Common myeloid progenitor, CD34-positive (primary cell): ENCODE measurements around the gene ENSA.
"Not testable (repeated sequence)": the region's sequence is repeated elsewhere in the genome, so short reads cannot be mapped to it uniquely, and the experiment has no call there.

Source experiments
- CTCF ChIA-PET: fragments of 350-600 bp; sonication (Branson Sonifier 250); formaldehyde crosslinking; loops from one replicate; lab custom pipeline; 2021; ENCODE audit warnings: antibody characterized with exemption; lab: Charles Lee
- POLR2A ChIA-PET: fragments of 350-600 bp; sonication (Branson Sonifier 250); formaldehyde crosslinking; loops from one replicate; lab custom pipeline; 2021; ENCODE audit warnings: antibody characterized with exemption; lab: Charles Lee
- DNase-seq, 3 donors: peaks; one replicate each; pipeline versions ENCODE4 v3.0.0 to v3.0.0-alpha.2; 2013
- H3K27ac ChIP-seq, 2 experiments: 1 replicate in 1 of 2; 2 replicates in 1 of 2; pipeline ENCODE4 v1.7.0; 2013; ENCODE audit warnings: inconsistent platforms in 2 of 2, low read length in 2 of 2, mild to moderate bottlenecking in 2 of 2, low read depth in 1 of 2, moderate library complexity in 1 of 2; ENCODE audit not compliant: severe bottlenecking in 2 of 2, insufficient read depth in 1 of 2, poor library complexity in 1 of 2
- H3K27me3 ChIP-seq, 5 experiments: replicated peaks in 2 of 5; 1 replicate in 3 of 5; 2 replicates in 2 of 5; pipeline versions ENCODE4 v1.6.1 to v1.7.0; 2013; ENCODE audit warnings: low read length in 4 of 5, mild to moderate bottlenecking in 2 of 5, moderate library complexity in 2 of 5, inconsistent platforms in 1 of 5; ENCODE audit not compliant: insufficient read depth in 5 of 5, control insufficient read depth in 4 of 5
- H3K36me3 ChIP-seq, 4 experiments: 1 replicate in 2 of 4; 2 replicates in 2 of 4; pipeline versions ENCODE4 v1.6.1 to v1.7.0; 2013; ENCODE audit warnings: low read length in 3 of 4, control low read depth in 1 of 4, mild to moderate bottlenecking in 1 of 4; ENCODE audit not compliant: control insufficient read depth in 4 of 4, insufficient read depth in 4 of 4
- H3K4me1 ChIP-seq, 4 experiments: 1 replicate in 3 of 4; 2 replicates in 1 of 4; pipeline versions ENCODE4 v1.6.1 to v1.7.1; 2013; ENCODE audit warnings: low read length in 3 of 4, mild to moderate bottlenecking in 3 of 4, control low read depth in 1 of 4, inconsistent platforms in 1 of 4, moderate library complexity in 1 of 4; ENCODE audit not compliant: control insufficient read depth in 4 of 4, insufficient read depth in 4 of 4; ENCODE audit errors: control extremely low read depth in 1 of 4
- H3K4me3 ChIP-seq, 7 experiments: 1 replicate in 4 of 7; 2 replicates in 3 of 7; pipeline versions ENCODE4 v1.5.1 to v1.7.0; 2013; ENCODE audit warnings: mild to moderate bottlenecking in 7 of 7, low read length in 6 of 7, moderate library complexity in 6 of 7, inconsistent platforms in 2 of 7, low read depth in 2 of 7, control low read depth in 1 of 7; ENCODE audit not compliant: insufficient read depth in 4 of 7, control insufficient read depth in 1 of 7; ENCODE audit errors: extremely low read depth in 1 of 7
- H3K9me3 ChIP-seq, 5 experiments: 1 replicate in 4 of 5; 2 replicates in 1 of 5; pipeline versions ENCODE4 v1.6.1 to v1.7.1; 2013; ENCODE audit warnings: low read length in 4 of 5, mild to moderate bottlenecking in 2 of 5, inconsistent platforms in 1 of 5, low read depth in 1 of 5, moderate library complexity in 1 of 5; ENCODE audit not compliant: control insufficient read depth in 4 of 5, insufficient read depth in 2 of 5; ENCODE audit errors: control extremely low read depth in 1 of 5
- WGBS: methylation state at CpG from one replicate; pipeline ENCODE4 v1.1.5; 2013; ENCODE audit not compliant: insufficient coverage; 5-methylcytosine and 5-hydroxymethylcytosine counted together

ENSA gene

GRCh38 chr1:150657064-150657463 lies 27.7 kb upstream of the ENSA start:
- DNase-seq, H3K4me1 ChIP-seq, H3K27ac ChIP-seq, POLR2A ChIA-PET, H3K27me3 ChIP-seq, H3K9me3 ChIP-seq, H3K4me3 ChIP-seq: not testable (repeated sequence)
- peaks cover 0 to 46% (median 13%) of the 10 kb centered on the region in 4 experiments for H3K36me3 ChIP-seq
- WGBS, result 100% methylated on average over 1 of the region's 4 CpGs
- CTCF ChIA-PET, result interaction anchor here (1.6 kb wide), 1 partner anchor 87 kb away, joined by 3 read pairs; no protein-coding TSS in a partner anchor

GRCh38 chr1:150654635-150655034 lies 25.2 kb upstream of the ENSA start:
- DNase-seq, POLR2A ChIA-PET: not testable (repeated sequence)

GRCh38 chr1:150650193-150650592 lies 20.8 kb upstream of the ENSA start:
- no peaks in the 10 kb centered on the region for H3K27me3 ChIP-seq
- ChIA-PET CTCF (interaction anchor here (2.1 kb wide), 1 partner anchor 9 kb away, joined by 4 read pairs; no protein-coding TSS in a partner anchor), POLR2A (no interaction called here)
- no peak overlapping the region for H3K4me3 ChIP-seq
- no peaks in the 10 kb centered on the region for H3K9me3 ChIP-seq
- 100% methylated on average over 1 of the region's 1 CpG for WGBS
- no peaks in the 10 kb centered on the region for H3K4me1 ChIP-seq
- no peak overlapping the region for H3K27ac ChIP-seq
- H3K36me3 ChIP-seq, result peaks cover 13 to 52% (median 35%) of the 10 kb centered on the region in 4 experiments
- no peak for DNase-seq

More at GRCh38 chr1:150654635-150655034, 25.2 kb upstream of the ENSA start:
- H3K4me1 ChIP-seq, CTCF ChIA-PET, H3K27me3 ChIP-seq, H3K4me3 ChIP-seq, H3K27ac ChIP-seq, H3K9me3 ChIP-seq: not testable (repeated sequence)
- peaks cover 2 to 33% (median 11%) of the 10 kb centered on the region in 4 experiments for H3K36me3 ChIP-seq
- WGBS, result 99% methylated on average over 9 of the region's 10 CpGs

- Histone ChIP-seq H3K9me3 (no peaks in the 10 kb centered on the region), H3K36me3 (peaks cover 13 to 52% (median 35%) of the 10 kb centered on the region in 4 experiments), H3K4me3 (no peak overlapping the region), H3K27me3 (no peaks in the 10 kb centered on the region), H3K4me1 (no peaks in the 10 kb centered on the region), H3K27ac (no peak overlapping the region)
- DNase-seq, result no peak
- no CpG with 5 or more reads among the region's 5 CpGs for WGBS
- ChIA-PET POLR2A (no interaction called here), CTCF (interaction anchor here (1.2 to 2.1 kb wide), 2 partner anchors 9 to 61 kb away, joined by 3 to 4 read pairs; no protein-coding TSS in a partner anchor)
These were observed 20.1 kb upstream of the ENSA start for GRCh38 chr1:150649441-150650075.

- no peak overlapping the region for H3K4me3 ChIP-seq
- no peaks in the 10 kb centered on the region for H3K9me3 ChIP-seq
- DNase-seq, result no peak
- ChIA-PET POLR2A (no interaction called here), CTCF (interaction anchor here (0.9 kb wide), 1 partner anchor 21 kb away, joined by 3 read pairs; no protein-coding TSS in a partner anchor)
- no peaks in the 10 kb centered on the region for H3K27me3 ChIP-seq
- H3K36me3 ChIP-seq, result peaks cover 7 to 17% (median 9%) of the 10 kb centered on the region in 4 experiments
- H3K27ac ChIP-seq, result no peak overlapping the region
- H3K4me1 ChIP-seq, result no peaks in the 10 kb centered on the region
- WGBS, result 91% methylated on average over 3 of the region's 4 CpGs
These were observed 12.9 kb upstream of the ENSA start for GRCh38 chr1:150642296-150642695.

- H3K9me3 ChIP-seq, H3K36me3 ChIP-seq, DNase-seq, H3K4me3 ChIP-seq, H3K4me1 ChIP-seq, H3K27me3 ChIP-seq, H3K27ac ChIP-seq: not testable (repeated sequence)
- CTCF ChIA-PET, result interaction anchor here (0.9 kb wide), 1 partner anchor 20 kb away, joined by 3 read pairs; no protein-coding TSS in a partner anchor
- 100% methylated on average over 1 of the region's 9 CpGs for WGBS
- POLR2A ChIA-PET, result interaction anchor here (1.0 kb wide), 1 partner anchor 12 kb away, joined by 3 read pairs; the partner anchor contains the start of gene ENSA
These were observed 11.9 kb upstream of the ENSA start for GRCh38 chr1:150641126-150641815.

GRCh38 chr1:150638430-150638829 lies 9.0 kb upstream of the ENSA start:
- H3K27ac ChIP-seq, H3K27me3 ChIP-seq, DNase-seq, H3K4me3 ChIP-seq, H3K9me3 ChIP-seq, POLR2A ChIA-PET, H3K36me3 ChIP-seq: not testable (repeated sequence)
- CTCF ChIA-PET, result interaction anchor here (1.6 kb wide), 1 partner anchor 18 kb away, joined by 5 read pairs; no protein-coding TSS in a partner anchor
- H3K4me1 ChIP-seq, result peaks cover 0 to 13% (median 4%) of the 10 kb centered on the region in 4 experiments
- 100% methylated on average over 3 of the region's 6 CpGs for WGBS
